ENCODE data around the gene AFAP1.

DNA sequence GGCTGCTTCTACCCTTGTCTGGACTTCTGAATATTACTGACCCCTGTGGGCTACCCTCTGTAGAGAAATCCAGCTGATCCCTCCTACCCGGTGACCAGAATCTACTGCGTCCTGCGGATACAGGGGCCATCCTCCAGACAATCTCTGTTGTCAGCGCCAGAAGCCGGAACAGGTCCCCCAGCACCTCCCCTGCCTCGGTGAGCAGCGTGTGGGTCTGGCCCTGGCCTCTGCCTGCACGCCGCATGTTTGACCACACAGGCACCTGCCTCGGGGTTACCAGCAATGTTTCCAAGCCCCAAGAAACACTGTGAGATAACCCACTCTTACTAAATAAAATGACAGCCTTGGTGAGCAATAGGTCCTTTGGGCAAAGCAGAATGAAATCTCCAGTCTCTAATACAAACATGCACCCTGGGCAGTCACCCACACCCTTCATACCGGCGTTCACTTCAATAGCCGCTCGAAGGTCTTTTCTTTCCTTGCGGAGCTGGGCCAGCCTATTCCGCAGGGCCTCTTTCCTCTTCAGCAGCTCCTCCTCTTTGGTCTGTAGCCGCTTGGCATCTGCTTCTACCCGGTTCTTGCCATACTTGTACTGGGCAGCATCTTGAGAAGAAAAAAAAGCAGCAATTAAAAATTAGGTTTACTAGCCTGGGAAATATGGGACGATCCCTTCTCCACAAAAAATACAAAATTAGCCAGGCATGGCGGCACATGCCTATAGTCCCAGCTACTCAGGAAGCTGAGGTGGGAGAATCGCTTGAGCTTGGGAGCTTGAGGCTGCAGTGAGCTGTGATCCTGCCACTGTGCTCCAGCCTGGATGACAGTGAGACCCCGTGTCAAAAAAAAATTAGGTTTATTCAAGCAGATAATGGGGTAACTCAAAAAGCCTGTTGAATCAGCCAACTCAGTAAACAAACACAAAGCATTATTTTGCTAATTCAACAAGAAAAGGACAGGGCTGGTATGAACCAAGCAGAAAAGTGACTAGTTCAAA lies 165.1 kb downstream of the AFAP1 start:
- TF ChIP-seq, protein P1, sequence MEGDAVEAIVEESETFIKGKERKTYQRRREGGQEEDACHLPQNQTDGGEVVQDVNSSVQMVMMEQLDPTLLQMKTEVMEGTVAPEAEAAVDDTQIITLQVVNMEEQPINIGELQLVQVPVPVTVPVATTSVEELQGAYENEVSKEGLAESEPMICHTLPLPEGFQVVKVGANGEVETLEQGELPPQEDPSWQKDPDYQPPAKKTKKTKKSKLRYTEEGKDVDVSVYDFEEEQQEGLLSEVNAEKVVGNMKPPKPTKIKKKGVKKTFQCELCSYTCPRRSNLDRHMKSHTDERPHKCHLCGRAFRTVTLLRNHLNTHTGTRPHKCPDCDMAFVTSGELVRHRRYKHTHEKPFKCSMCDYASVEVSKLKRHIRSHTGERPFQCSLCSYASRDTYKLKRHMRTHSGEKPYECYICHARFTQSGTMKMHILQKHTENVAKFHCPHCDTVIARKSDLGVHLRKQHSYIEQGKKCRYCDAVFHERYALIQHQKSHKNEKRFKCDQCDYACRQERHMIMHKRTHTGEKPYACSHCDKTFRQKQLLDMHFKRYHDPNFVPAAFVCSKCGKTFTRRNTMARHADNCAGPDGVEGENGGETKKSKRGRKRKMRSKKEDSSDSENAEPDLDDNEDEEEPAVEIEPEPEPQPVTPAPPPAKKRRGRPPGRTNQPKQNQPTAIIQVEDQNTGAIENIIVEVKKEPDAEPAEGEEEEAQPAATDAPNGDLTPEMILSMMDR (IDR thresholded peaks at IDR 0.05): no peak
- TF ChIP-seq POLR2A (IDR thresholded peaks at IDR 0.05): no peak

All from esophagus squamous epithelium (tissue), 4 donors.